NK-92 treated with Interleukin-12 subunit alpha and Interleukin-12 subunit beta, amount 100 ng/mL, for 24 hours (cell line): ENCODE data around the gene TAF11L6.
"Not testable (repeated sequence)": the region's sequence is repeated elsewhere in the genome, so short reads cannot be mapped to it uniquely, and the experiment has no call there.

Experiments used
- DNase-seq: peaks from one replicate; lab custom pipeline; 2025; lab: John Stamatoyannopoulos, UW

Gene TAF11L6

GRCh38 chr5:17528369-17528768 lies at the start of gene TAF11L6:
Gene TAF11L6, plus strand, starts transcription at chr5:17528669.
- not testable (repeated sequence) for DNase-seq

DNA sequence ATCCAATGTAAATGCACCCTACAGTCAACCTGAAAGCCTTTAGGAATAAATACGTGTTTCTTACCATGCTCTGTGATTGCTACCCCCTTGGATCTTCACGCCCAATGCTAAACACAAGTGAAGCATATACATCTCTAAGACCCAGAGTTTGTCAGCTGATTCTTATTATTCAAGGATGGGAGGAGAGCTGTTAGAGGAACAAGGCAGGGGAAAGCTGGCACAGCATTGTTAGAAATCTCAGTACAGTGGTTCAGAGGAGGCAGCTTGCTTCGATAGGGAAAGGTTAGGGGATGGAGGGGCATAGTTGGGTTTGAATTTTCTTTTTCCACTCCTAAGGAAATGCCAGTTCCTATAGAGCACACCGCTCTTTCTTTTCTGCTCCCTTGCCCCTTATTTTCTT lies 47.1 kb upstream of the TAF11L6 start:
- no peak for DNase-seq

GRCh38 chr5:17482790-17483189 lies 45.7 kb upstream of the TAF11L6 start:
- DNase-seq = no peak

GRCh38 chr5:17486464-17487173 lies 41.9 kb upstream of the TAF11L6 start:
- not testable (repeated sequence) for DNase-seq

GRCh38 chr5:17487174-17487512 lies 41.3 kb upstream of the TAF11L6 start:
- no peak for DNase-seq

- not testable (repeated sequence) for DNase-seq
These were observed 37.2 kb upstream of the TAF11L6 start for GRCh38 chr5:17491257-17491656.

- no peak for DNase-seq
These were observed 35.7 kb upstream of the TAF11L6 start for GRCh38 chr5:17492770-17493169.

GRCh38 chr5:17497446-17497845 lies 31.0 kb upstream of the TAF11L6 start:
- DNase-seq = no peak

GRCh38 chr5:17497931-17498330 lies 30.5 kb upstream of the TAF11L6 start, which contains the start of gene TAF11L2:
Gene TAF11L2, plus strand, starts transcription at chr5:17498231.
- DNase-seq = not testable (repeated sequence)

DNA sequence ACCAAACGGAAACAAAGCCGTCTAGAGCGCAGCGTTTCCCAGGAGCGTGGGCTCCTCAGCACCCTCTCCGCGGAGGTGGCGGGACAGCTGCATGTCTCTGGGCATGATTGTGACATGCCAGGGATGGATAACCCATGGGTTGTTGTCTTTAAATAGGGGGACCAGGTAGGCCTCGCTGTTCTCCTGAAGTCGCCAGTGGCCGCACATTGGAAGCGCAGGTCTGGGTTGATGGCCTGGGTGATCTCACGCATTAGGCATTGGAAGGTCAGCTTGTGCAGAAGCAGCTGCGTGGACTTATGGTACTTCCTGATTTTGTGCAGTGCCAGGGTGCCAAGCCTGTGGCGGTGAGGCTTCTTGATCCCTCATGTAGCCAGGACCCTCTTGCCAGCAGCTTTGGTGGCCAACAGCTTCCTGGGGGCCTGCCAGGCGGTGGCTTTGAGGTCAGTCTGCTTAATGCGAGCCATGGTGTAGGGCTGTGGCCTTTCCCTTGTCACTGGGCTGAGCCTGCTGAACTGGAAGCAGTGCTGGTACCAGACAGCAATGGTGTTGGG lies 16.6 kb upstream of the TAF11L6 start:
- DNase-seq = no peak

GRCh38 chr5:17517526-17517925 lies 10.9 kb upstream of the TAF11L6 start:
- not testable (repeated sequence) for DNase-seq

- not testable (repeated sequence) for DNase-seq
These were observed 10.4 kb upstream of the TAF11L6 start, which contains the start of gene TAF11L3 for GRCh38 chr5:17518067-17518466. Gene TAF11L3, plus strand, starts transcription at chr5:17518367.

DNA sequence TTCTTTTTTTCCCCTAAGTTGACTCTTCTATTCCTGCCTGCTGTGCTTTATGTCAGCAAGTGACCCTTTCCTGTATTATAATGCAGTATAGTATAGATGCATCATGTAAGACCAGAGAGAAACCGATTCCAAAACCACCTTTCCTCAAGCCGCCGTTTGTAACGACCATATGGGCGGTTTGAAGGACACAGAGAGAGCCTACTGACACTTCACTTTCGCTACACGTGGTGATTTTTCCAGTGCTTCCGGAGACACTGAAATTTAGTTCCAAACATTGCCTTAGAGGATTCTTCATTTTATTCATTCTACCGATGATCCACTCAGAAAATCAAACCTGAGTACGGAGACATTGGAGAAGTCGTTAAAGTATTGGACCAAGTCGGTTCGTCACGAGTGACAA lies 9.0 kb upstream of the TAF11L6 start:
- DNase-seq = not testable (repeated sequence)

GRCh38 chr5:17521501-17521900 lies 7.0 kb upstream of the TAF11L6 start, which contains the start of gene TAF11L4:
Gene TAF11L4, plus strand, starts transcription at chr5:17521801.
- DNase-seq = not testable (repeated sequence)

DNA sequence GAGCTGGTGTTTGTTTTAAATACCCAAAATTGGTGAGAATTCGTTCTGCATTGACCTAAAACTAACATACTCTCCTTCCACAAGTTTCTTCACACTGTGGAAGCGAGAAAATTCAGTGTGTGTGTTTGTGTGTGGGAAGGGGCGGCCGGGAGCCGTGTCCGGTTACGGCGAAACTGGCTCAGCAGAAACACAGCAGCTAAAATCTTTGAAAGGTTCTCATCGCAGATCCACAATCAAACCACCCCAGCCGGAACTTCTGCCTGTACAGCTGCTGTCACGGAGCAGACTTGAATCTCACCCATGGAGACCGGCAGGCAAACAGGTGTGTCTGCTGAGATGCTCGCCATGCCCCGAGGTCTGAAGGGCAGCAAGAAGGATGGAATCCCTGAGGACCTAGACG lies 3.5 kb upstream of the TAF11L6 start, which contains the start of gene TAF11L5:
TSS of gene TAF11L5 (plus strand) at position 301 of the 400 bp plus-strand sequence.
- not testable (repeated sequence) for DNase-seq

DNA sequence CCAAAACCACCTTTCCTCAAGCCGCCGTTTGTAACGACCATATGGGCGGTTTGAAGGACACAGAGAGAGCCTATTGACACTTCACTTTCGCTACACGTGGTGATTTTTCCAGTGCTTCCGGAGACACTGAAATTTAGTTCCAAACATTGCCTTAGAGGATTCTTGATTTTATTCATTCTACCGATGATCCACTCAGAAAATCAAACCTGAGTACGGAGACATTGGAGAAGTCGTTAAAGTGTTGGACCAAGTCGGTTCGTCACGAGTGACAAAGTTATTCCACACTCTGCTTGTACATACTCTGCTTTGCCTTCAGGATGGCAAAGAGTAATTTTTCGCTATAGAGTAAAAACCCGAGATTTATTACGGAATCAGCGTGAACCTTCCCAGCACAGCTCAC lies 2.0 kb upstream of the TAF11L6 start:
- DNase-seq = not testable (repeated sequence)
